ENCODE results near the gene CUL1. TPM values are rescaled to one million over a fixed set of nuclear protein-coding genes. Genes with fewer than 3 reads are reported as not detected.
A peak's percentile ranks its signal among the peaks of the same experiment; 100 is the strongest.

CUL1 gene
- total RNA-seq, 1 experiment from 2014 or later = 49.2 TPM

GRCh38 chr7:148698007-148698396 is 701 bp upstream of the CUL1 start:
- Mint-ChIP-seq H3K4me1 (ENCODE audit: insufficient read depth, unreplicated experiment) (peaks cover 44% of the 10 kb centered on the region), H3K4me3 (ENCODE audit: unreplicated experiment) (peak overlapping the region; percentile 85), H3K27me3 (ENCODE audit: insufficient read depth, unreplicated experiment) (no peaks in the 10 kb centered on the region), H3K36me3 (ENCODE audit: insufficient read depth, unreplicated experiment) (no peaks in the 10 kb centered on the region), H3K27ac (ENCODE audit: low read depth, unreplicated experiment) (peak overlapping the region; percentile 71), H3K9me3 (ENCODE audit: unreplicated experiment) (no peaks in the 10 kb centered on the region)
- CTCF ChIA-PET = interaction anchor here (0.6 kb wide), 1 partner anchor 364 kb away, joined by 3 read pairs; no protein-coding TSS in a partner anchor
- POLR2A ChIA-PET = interaction anchor here (1.0 to 3.9 kb wide), 13 partner anchors 12 to 367 kb away, joined by 3 to 23 read pairs (median 4); no protein-coding TSS in a partner anchor
- TF ChIP-seq, protein P1, sequence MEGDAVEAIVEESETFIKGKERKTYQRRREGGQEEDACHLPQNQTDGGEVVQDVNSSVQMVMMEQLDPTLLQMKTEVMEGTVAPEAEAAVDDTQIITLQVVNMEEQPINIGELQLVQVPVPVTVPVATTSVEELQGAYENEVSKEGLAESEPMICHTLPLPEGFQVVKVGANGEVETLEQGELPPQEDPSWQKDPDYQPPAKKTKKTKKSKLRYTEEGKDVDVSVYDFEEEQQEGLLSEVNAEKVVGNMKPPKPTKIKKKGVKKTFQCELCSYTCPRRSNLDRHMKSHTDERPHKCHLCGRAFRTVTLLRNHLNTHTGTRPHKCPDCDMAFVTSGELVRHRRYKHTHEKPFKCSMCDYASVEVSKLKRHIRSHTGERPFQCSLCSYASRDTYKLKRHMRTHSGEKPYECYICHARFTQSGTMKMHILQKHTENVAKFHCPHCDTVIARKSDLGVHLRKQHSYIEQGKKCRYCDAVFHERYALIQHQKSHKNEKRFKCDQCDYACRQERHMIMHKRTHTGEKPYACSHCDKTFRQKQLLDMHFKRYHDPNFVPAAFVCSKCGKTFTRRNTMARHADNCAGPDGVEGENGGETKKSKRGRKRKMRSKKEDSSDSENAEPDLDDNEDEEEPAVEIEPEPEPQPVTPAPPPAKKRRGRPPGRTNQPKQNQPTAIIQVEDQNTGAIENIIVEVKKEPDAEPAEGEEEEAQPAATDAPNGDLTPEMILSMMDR (IDR thresholded peaks at IDR 0.05; ENCODE audit: unreplicated experiment) = no peak
- no TSS peak for BruUV-seq (replicated peaks)
- intact Hi-C loops (cut with micrococcal nuclease) = loop anchor here (2.0 to 10.0 kb wide), 3 partner anchors 121 to 243 kb away; partner anchors contain the start of gene EZH2
- no peak for DNase-seq (ENCODE audit: unreplicated experiment)

DNA sequence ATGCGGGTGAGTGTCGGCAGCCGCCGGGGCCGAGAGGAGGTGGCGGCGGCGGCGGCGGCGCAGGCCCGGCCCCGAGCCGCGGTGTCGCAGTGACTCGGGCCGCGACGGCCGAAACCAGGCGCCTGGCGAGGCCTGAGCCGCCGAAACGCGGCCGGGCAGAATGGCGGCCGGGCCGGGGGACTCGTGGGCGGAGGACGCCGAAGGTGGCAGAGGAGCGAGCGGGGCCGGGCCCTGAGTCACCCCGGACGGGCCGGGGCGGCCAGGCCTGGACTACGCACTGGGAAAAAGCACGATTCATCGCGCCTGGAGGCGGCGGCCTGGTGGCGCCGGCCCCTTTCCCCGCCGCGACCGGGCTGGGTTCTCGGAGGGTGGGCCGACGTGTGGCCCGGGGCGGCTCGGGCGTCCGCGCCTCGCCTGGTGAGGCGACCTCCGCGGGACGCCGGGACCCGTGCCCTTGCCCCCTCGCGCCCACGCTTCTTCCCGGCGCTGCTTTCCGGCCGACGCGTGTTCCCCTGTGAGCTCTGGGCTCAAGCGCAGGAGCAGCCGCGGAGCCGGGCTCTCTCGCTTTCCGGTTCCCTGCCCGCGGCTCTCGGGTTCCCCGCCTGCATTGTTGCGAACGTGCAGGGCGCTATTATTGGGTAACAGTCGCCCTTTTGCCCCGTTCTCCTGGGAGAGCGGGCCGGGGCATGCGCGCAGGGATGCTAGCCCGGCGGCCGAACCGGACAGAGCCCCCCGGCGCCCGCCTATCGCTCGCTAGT is 500 bp downstream of the CUL1 start:
- TF ChIP-seq, protein P1 (IDR thresholded peaks at IDR 0.05; ENCODE audit: unreplicated experiment) = no peak
- no peaks in the 10 kb centered on the region for H3K27me3 Mint-ChIP-seq (ENCODE audit: insufficient read depth, unreplicated experiment)
- CTCF ChIA-PET = interaction anchor here (0.7 to 1.0 kb wide), 2 partner anchors 9 to 62 kb away, joined by 3 read pairs; no protein-coding TSS in a partner anchor
- peak; percentile 45 for DNase-seq (ENCODE audit: unreplicated experiment)
- peak overlapping the region; percentile 71 for H3K27ac Mint-ChIP-seq (ENCODE audit: low read depth, unreplicated experiment)
- H3K36me3 Mint-ChIP-seq (ENCODE audit: insufficient read depth, unreplicated experiment) = no peaks in the 10 kb centered on the region
- no TSS peak for BruUV-seq (replicated peaks)
- peak overlapping the region; percentile 85 for H3K4me3 Mint-ChIP-seq (ENCODE audit: unreplicated experiment)
- no peaks in the 10 kb centered on the region for H3K9me3 Mint-ChIP-seq (ENCODE audit: unreplicated experiment)
- intact Hi-C loops (cut with micrococcal nuclease) = loop anchor here (2.0 to 10.0 kb wide), 3 partner anchors 122 to 242 kb away; partner anchors contain the start of gene EZH2
- POLR2A ChIA-PET = interaction anchor here (0.7 to 3.9 kb wide), 15 partner anchors 13 to 366 kb away, joined by 3 to 23 read pairs (median 3); no protein-coding TSS in a partner anchor
- H3K4me1 Mint-ChIP-seq (ENCODE audit: insufficient read depth, unreplicated experiment) = peaks cover 46% of the 10 kb centered on the region

- intact Hi-C loops (cut with micrococcal nuclease) = loop anchor here (1.0 to 10.0 kb wide), 4 partner anchors 123 to 263 kb away; partner anchors contain the start of gene EZH2
- no peaks in the 10 kb centered on the region for H3K9me3 Mint-ChIP-seq (ENCODE audit: unreplicated experiment)
- ChIA-PET POLR2A (interaction anchor here (0.7 to 3.9 kb wide), 15 partner anchors 12 to 447 kb away, joined by 3 to 23 read pairs (median 3); partner anchors contain the start of gene ZNF398), CTCF (interaction anchor here (0.5 to 1.6 kb wide), 5 partner anchors 9 to 185 kb away, joined by 3 to 7 read pairs (median 3); no protein-coding TSS in a partner anchor)
- no peaks in the 10 kb centered on the region for H3K27me3 Mint-ChIP-seq (ENCODE audit: insufficient read depth, unreplicated experiment)
- TF ChIP-seq, protein P1 (IDR thresholded peaks at IDR 0.05; ENCODE audit: unreplicated experiment) = no peak
- DNase-seq (ENCODE audit: unreplicated experiment) = peak; percentile 41
- H3K4me3 Mint-ChIP-seq (ENCODE audit: unreplicated experiment) = peak overlapping the region; percentile 85
- no peaks in the 10 kb centered on the region for H3K36me3 Mint-ChIP-seq (ENCODE audit: insufficient read depth, unreplicated experiment)
- H3K27ac Mint-ChIP-seq (ENCODE audit: low read depth, unreplicated experiment) = peak overlapping the region; percentile 71
- TSS peak; percentile 40 for BruUV-seq (replicated peaks)
- peaks cover 50% of the 10 kb centered on the region for H3K4me1 Mint-ChIP-seq (ENCODE audit: insufficient read depth, unreplicated experiment)
Observed at GRCh38 chr7:148699782-148700629, 1.3 kb downstream of the CUL1 start.

Measured in MCF 10A (cell line).